GM19238 (cell line): ENCODE data around the gene KLF13.

Experiments used
- DNase-seq: peaks from one replicate; pipeline ENCODE4 v3.0.0; 2011; ENCODE audit warnings: low spot score; ENCODE audit not compliant: insufficient read length

Gene KLF13

DNA sequence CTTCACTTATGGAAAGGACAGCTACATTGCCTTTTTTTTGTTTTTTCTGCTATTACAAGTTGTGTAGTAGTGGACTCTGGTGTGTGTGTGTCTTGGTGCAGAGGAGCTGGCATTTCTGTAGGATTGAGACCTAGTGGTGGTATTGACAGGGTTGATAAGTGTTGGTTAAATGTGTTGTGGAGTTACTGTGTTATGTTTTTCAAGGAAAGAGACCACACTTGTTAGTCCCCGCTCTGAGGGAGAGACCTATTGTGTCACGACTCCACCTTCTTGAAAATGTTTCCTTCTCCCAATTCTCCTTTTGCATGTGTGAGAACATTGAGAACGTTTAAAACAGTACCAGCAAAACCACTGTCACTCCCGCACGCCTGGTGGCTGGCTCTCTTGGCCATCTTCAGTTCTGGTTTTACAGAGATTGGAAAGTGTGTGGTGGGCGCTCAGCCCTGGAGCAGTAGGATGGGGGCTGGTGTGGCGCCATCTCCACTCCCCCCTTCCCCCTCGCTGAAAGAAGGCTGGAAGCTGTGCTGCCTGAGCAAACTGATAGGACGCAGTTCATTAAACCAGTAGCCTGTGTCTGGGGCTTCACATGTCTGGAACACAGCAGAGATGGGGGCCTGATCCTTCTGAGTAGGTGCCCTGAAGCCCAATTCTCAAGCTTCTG, 5.5 kb downstream of the KLF13 start:
- DNase-seq = no peak

DNA sequence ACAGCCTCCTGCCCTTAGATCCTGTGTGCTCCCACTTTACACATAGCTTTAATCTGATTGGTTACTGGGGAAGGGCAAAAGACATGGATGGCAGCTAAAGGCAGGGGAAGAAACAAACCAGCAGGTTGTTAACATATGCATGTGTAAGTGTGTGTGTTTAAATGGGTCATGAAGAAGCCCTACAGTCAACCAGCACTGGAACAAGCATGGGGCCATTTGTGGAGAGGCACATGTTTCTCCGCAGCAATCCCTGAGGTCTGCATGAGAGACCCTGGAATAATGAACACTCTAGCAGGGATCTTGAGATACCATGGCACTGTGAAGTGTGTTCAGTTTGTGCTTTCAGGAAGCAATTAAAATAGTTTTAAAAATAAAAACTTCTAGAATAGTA, 6.0 kb downstream of the KLF13 start:
- DNase-seq = no peak

DNA sequence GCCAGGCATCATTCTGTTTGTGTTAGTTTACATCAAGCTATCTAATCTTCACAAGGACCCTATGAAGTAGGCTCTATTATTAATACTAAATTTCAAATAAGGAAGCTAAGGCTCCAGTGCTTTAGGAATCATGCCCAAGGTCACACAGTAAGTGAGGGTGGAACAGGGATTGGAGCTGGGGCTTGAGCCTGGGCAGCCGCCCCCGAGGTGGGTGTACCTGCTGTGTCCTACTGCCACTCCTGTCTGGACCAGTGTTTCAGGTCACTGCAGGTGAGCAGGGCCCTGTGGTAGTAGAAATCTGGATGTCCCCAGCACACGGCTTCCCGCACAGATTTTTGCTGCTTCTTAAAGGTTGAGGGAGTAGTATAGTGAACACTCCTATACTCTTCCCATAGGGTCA, 6.5 kb downstream of the KLF13 start:
- DNase-seq = no peak

- no peak for DNase-seq
Observed at GRCh38 chr15:31333820-31334219, 7.2 kb downstream of the KLF13 start.

GRCh38 chr15:31335989-31336592, 9.5 kb downstream of the KLF13 start:
- no peak for DNase-seq

- DNase-seq = no peak
Observed at GRCh38 chr15:31336593-31337295, 10.1 kb downstream of the KLF13 start.

DNA sequence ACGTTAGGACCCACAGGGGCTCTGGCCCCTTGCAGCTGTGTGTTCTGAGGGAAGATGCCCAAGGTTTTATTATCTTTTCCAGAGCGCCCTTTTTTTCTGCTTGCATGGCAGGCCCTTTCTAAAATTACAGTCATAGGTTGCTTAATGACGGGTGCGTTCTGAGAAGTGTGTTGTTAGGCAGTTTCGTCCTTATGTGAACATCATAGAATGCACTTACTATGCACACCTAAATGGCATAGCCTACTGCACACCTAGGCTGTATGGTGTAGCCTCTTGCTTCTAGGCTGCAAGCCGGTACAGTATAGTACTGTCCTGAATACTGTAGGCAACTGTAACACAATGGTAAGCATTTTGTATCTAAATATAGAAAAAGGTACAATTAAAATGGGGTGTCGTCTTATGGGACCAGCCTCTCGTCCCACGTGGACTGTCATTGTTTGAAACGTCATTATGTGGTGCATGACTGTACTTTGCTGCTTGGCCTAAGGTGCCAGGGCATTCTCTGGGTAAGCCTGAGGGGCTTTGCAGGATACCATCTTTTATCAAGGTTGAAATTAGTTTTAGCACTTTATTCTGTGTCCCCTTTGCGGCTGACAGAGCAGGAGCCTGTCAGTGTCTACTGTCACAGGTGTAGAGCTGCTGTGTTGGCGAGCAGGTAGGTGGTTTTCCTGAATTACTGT, 10.9 kb downstream of the KLF13 start:
- no peak for DNase-seq

DNA sequence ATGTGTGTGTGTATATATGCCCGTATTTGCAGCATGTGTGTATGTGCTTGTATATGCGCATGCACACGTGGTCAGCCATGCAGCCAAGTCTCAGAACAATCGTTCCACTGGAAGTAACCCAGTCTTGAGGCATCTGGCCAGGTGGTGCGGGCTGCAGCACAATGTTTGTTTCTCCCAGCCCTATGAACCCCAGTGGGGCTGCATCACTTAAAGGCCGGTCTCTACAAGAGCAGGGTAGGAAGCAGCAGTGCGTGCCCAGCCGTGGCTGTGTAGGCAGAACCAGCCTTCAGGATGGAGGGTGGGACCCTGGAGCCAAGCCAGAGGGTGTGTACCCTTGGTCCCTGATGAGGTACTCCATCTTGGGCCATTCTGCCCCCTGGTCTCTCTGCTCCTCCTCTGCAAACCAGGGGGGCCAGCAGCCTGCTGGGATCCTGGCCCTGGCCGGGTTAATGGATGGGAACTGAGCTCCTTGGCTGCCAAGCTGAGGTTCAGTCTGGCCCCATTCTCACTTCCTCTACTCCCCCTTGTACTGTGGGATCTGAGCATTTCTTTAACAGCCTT, 11.8 kb downstream of the KLF13 start:
- no peak for DNase-seq

- DNase-seq = no peak
Observed at GRCh38 chr15:31338879-31339557, 12.4 kb downstream of the KLF13 start.

DNA sequence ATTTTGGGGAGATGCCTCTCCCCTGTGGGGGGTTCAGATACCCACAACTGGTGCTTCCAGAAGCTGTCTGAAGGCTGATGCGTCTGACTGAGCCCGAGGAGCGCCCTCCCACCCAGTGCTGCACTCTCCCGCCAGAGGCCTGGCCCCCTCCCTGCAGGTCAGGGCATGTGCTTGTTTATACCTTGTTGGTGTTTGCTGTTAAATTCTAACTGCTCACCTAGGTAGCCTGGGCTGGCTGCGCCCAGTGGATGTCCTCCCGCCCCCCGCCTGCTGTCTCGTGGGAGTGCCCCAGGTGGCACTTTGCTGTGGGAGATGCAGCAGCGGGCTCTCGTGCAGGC, 12.9 kb downstream of the KLF13 start:
- no peak for DNase-seq

DNA sequence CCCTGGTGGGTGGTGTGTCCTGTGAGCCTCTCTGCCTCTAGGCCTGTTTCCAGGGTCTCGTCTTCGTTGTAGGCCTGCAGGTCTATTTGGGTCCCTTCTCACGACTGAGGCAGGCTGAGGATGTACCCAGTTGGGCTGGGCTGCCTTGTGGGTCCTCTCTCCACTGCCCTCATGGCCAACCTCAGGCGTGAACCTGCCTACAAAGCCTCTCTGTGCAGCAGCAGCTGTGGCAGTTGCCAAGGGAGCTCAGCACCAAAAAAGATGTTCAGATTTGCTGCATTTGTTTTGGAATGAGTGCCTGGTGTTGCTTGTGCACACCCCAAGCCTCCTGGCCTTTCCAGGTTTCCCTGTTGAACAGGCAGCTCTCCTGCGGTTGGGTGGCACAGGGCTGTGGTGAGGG, 13.4 kb downstream of the KLF13 start:
- DNase-seq = no peak

- DNase-seq = no peak
Observed at GRCh38 chr15:31340592-31340991, 14.0 kb downstream of the KLF13 start.

DNA sequence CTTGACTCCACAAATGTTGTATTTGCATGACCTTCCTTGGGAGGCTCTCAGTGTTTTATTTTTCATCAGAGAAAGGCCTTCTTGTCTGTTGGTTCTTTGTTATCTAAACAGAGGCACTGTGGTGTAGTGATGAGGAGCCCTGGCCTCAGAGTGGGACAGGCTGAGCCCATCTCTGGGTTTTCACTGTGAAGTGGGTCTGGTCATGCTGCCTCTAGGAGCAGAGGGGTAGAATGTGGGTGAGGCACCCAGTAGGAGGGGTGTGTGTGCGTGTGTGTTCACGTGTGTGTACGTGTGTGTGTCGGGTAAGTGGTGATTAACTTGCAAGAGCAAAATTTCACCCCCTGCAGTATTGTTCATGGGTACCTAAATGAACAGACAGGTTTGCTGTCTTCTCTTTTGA, 14.4 kb downstream of the KLF13 start:
- DNase-seq = no peak

- no peak for DNase-seq
Observed at GRCh38 chr15:31341496-31342195, 15.0 kb downstream of the KLF13 start.

DNA sequence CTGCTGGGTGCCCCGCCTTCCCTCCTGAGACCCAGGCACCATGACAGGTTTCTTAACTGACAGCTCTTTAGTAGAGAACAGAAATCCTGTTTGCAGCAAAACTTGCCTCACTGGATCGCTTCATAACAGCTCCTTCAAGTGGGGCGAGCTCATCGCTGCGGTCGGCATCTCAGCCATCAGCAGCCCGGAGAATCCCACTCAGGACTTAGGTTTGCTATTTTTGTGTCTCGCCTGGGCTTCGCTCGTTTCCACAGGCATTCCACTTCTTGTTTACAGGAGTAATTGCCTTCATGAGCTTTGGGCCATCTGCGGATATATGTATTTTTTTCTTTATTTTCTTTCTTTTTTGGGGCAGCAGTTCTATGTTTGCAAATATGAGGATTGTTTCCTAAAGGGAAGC, 15.7 kb downstream of the KLF13 start:
- DNase-seq = no peak

GRCh38 chr15:31342781-31343626, 16.4 kb downstream of the KLF13 start:
- DNase-seq = no peak

DNA sequence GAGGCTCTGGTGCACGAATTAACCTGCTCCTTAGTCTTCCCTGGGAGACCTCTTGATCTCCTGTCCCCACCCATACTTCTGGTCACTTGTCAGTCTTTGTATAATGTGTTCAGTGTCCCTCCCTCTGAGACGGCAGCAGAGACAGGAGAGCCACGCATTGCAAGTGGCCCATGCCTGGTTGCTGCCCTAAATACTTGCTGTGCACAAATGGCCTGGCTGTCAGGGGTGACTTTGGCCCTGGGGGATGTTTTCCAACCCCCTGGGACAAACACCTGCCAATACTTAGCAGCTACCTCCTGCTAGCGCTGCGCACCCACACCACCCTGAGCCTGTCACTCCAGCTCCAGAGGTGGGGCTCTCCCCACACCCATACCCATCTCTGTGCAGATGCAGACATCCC, 17.2 kb downstream of the KLF13 start:
- no peak for DNase-seq

DNA sequence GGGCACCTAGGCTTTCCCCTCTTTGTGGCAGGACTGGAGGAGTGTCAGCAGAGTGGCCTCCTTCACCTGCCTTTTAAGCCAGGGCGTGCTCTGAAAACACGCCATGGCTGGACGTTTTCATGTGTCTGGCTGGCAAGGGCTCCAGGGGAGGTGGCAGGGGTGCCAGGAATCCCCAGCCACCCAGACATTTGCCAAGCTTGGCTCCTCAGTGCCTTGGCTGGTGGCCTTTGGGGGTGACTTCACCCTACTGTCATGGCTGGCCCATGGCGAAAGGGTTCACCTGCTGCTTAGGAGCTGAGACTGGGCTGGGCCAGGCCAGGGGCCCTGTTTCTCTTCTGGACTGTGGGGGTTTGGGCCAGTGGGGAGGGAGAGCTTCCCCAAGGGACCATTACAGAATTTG, 17.6 kb downstream of the KLF13 start:
- DNase-seq = no peak

GRCh38 chr15:31344823-31345605, 18.4 kb downstream of the KLF13 start:
- DNase-seq = no peak
